Left renal cortex interstitium (tissue), 4 donors: ENCODE results near the gene PAQR4. TPM values are rescaled to one million over a fixed set of nuclear protein-coding genes. Genes with fewer than 3 reads are reported as not detected.

Experiments
- DNase-seq, 4 donors: peaks; one replicate each; pipeline ENCODE4 v3.0.0-alpha.2; 2013; ENCODE audit warnings: low read depth in 4 of 4, low spot score in 2 of 4, missing footprints in 1 of 4
- polyA plus RNA-seq, 4 donors: library from polyadenylated mRNA; unstranded; fragments of 120-200 nt; gene quantifications; one replicate each; pipeline ENCODE4 v1.2.1, GENCODE V29; 2013; ENCODE audit not compliant: insufficient read length in 4 of 4

Gene PAQR4
- polyA plus RNA-seq, 4 donors = 8.7 to 11.4 (median 9.9) TPM

- DNase-seq = no peak
These were observed 32.2 kb downstream of the PAQR4 start for GRCh38 chr16:3001316-3001715.

GRCh38 chr16:3003582-3004270 is 34.6 kb downstream of the PAQR4 start:
- DNase-seq = peak in 2 of 4 donors; percentile 92 to 94

- no peak for DNase-seq
These were observed 35.2 kb downstream of the PAQR4 start for GRCh38 chr16:3004319-3004718.

- no peak for DNase-seq
These were observed 35.7 kb downstream of the PAQR4 start for GRCh38 chr16:3004781-3005284.

GRCh38 chr16:3007059-3007956 is 38.2 kb downstream of the PAQR4 start:
- no peak for DNase-seq

GRCh38 chr16:3007957-3008689 is 39.0 kb downstream of the PAQR4 start:
- DNase-seq = no peak

GRCh38 chr16:3008690-3009037 is 39.5 kb downstream of the PAQR4 start:
- DNase-seq = no peak

- no peak for DNase-seq
These were observed 40.6 kb downstream of the PAQR4 start for GRCh38 chr16:3009568-3010390.

- DNase-seq = no peak
These were observed 41.4 kb downstream of the PAQR4 start for GRCh38 chr16:3010510-3010909.

GRCh38 chr16:3012246-3012645 is 43.1 kb downstream of the PAQR4 start:
- DNase-seq = no peak

- DNase-seq = no peak
These were observed 43.8 kb downstream of the PAQR4 start, which contains the start of gene CLDN9 for GRCh38 chr16:3012828-3013420. CLDN9 (plus strand) TSS chr16:3012923; CDS start chr16:3013363, 440 bp downstream.

GRCh38 chr16:3013491-3013951 is 44.4 kb downstream of the PAQR4 start:
- no peak for DNase-seq

GRCh38 chr16:3013998-3014690 is 45.0 kb downstream of the PAQR4 start:
- DNase-seq = no peak

- no peak for DNase-seq
These were observed 45.8 kb downstream of the PAQR4 start for GRCh38 chr16:3014971-3015370.

GRCh38 chr16:3015865-3016521 is 46.8 kb downstream of the PAQR4 start:
- DNase-seq = no peak

- DNase-seq = no peak
These were observed 48.2 kb downstream of the PAQR4 start for GRCh38 chr16:3017344-3017743.

GRCh38 chr16:3017794-3018506 is 48.8 kb downstream of the PAQR4 start, which contains the start of gene CLDN6:
CLDN6 (minus strand) TSS chr16:3018183; CDS start chr16:3016021, 2,162 bp downstream.
- DNase-seq = no peak
